ENCODE results near the gene RRAGD.

DNA sequence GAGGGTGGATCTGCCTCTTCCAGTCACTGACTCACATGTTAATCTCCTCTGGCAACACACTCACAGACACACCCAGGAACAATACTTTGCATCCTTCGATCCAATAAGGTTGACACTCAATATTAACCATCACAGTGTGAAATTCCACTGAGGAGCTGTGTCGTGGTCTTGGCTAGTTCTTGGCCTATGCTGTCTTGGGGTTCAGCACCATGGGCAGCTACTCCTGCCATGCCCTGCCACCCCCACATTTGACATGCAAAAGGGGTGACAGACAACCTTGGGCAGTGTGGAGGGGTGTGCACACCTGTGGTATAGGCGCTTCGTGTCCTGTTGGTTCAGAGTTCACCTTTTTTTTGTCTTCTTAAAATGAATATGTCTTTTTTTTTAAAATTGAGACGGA lies 46.6 kb upstream of the RRAGD start:
- TF ChIP-seq CTCF (IDR thresholded peaks at IDR 0.05; ENCODE audit: low read depth, low read length): no peak
- no peak for TF ChIP-seq POLR2A (IDR thresholded peaks at IDR 0.05; ENCODE audit: extremely low read depth, insufficient read length)

Data from NB4 (cell line).